OCI-LY1 (cell line): Measurements from ENCODE around the gene CD247.

ENCODE experiments used
- H2AFZ ChIP-seq: fragments of 200-600 bp; sonication (generic), shearing (Covaris generic); 2 replicates; pipeline ENCODE4 v1.6.0; 2014; ENCODE audit warnings: antibody characterized with exemption, mild to moderate bottlenecking, low read length
- H3F3A ChIP-seq: fragments of 200-600 bp; sonication (generic), shearing (Covaris generic); 2 replicates; pipeline ENCODE4 v1.6.0; 2014; ENCODE audit warnings: mild to moderate bottlenecking, antibody characterized with exemption, low read length, moderate library complexity; ENCODE audit not compliant: insufficient read depth
- H3K27ac ChIP-seq: fragments of 200-600 bp; sonication (generic); 2 replicates; pipeline ENCODE4 v1.5.1; 2014; ENCODE audit warnings: low read length, mixed run types, mild to moderate bottlenecking, low read depth; ENCODE audit not compliant: poor library complexity, severe bottlenecking
- H3K27me3 ChIP-seq: fragments of 200-600 bp; sonication (generic); 2 replicates; pipeline ENCODE4 v1.6.0; 2014; ENCODE audit warnings: antibody characterized with exemption, mild to moderate bottlenecking, low read length, moderate library complexity; ENCODE audit not compliant: insufficient read depth
- H3K36me3 ChIP-seq: fragments of 200-600 bp; sonication (generic); 2 replicates; pipeline ENCODE4 v1.6.1; 2014; ENCODE audit warnings: mild to moderate bottlenecking, antibody characterized with exemption, low read length, moderate library complexity, mixed read lengths; ENCODE audit not compliant: insufficient read depth
- H3K4me1 ChIP-seq: fragments of 200-600 bp; sonication (generic); 2 replicates; pipeline ENCODE4 v1.5.1; 2014; ENCODE audit warnings: mild to moderate bottlenecking, low read length, moderate library complexity; ENCODE audit not compliant: insufficient read depth, severe bottlenecking
- H3K4me2 ChIP-seq: fragments of 200-600 bp; sonication (generic), shearing (Covaris generic); 2 replicates; pipeline ENCODE4 v1.6.1; 2014; ENCODE audit warnings: low read length
- H3K4me3 ChIP-seq: fragments of 200-600 bp; sonication (generic); 2 replicates; pipeline ENCODE4 v1.5.1; 2014; ENCODE audit warnings: low read length, low read depth, mild to moderate bottlenecking, mixed read lengths; ENCODE audit not compliant: poor library complexity, severe bottlenecking
- H3K79me2 ChIP-seq: fragments of 200-600 bp; shearing (Covaris generic); 2 replicates; pipeline ENCODE4 v1.6.1; 2016; ENCODE audit warnings: mixed run types, low read length, mixed read lengths; ENCODE audit not compliant: insufficient read depth
- H3K9ac ChIP-seq: fragments of 200-600 bp; sonication (generic), shearing (Covaris generic); 2 replicates; pipeline ENCODE4 v1.6.1; 2014; ENCODE audit warnings: mild to moderate bottlenecking, low read length, mixed read lengths
- H3K9me2 ChIP-seq: fragments of 200-600 bp; sonication (generic), shearing (Covaris generic); 2 replicates; pipeline ENCODE4 v1.6.1; 2014; ENCODE audit warnings: low read depth, mild to moderate bottlenecking, low read length, mixed read lengths
- H3K9me3 ChIP-seq: fragments of 200-600 bp; shearing (Covaris generic); 2 replicates; pipeline ENCODE4 v1.6.1; 2014; ENCODE audit warnings: low read length, mixed read lengths
- H4K20me1 ChIP-seq: fragments of 200-600 bp; sonication (generic), shearing (Covaris generic); 2 replicates; pipeline ENCODE4 v1.6.0; 2016; ENCODE audit warnings: mild to moderate bottlenecking, low read length; ENCODE audit not compliant: insufficient read depth
- CTCF ChIP-seq: fragments of 200-600 bp; sonication (generic), shearing (Covaris generic); IDR thresholded peaks from 2 replicates; pipeline ENCODE4 v1.5.1; 2017; ENCODE audit warnings: mild to moderate bottlenecking, antibody characterized with exemption, low read length, moderate library complexity, mixed read lengths
- EZH2 ChIP-seq: fragments of 200-600 bp; sonication (generic), shearing (Covaris generic); IDR thresholded peaks from 2 replicates; pipeline ENCODE4 v1.8.0; 2017; ENCODE audit warnings: borderline replicate concordance, mixed run types, mild to moderate bottlenecking, antibody characterized with exemption, low read length, moderate library complexity, mixed read lengths

Gene CD247

GRCh38 chr1:167524651-167525050, 6.3 kb upstream of the CD247 start:
- Histone ChIP-seq H3K27ac (no peak overlapping the region), H3K9ac (no peak overlapping the region), H2AFZ (no peak overlapping the region), H4K20me1 (no peaks in the 10 kb centered on the region), H3K4me1 (no peaks in the 10 kb centered on the region), H3K27me3 (no peaks in the 10 kb centered on the region), H3K9me2 (no peaks in the 10 kb centered on the region), H3F3A (no peaks in the 10 kb centered on the region), H3K4me2 (no peak overlapping the region), H3K4me3 (no peak overlapping the region), H3K9me3 (peaks cover 14% of the 10 kb centered on the region; the same call in 1 of the 2 replicates), H3K79me2 (no peaks in the 10 kb centered on the region), H3K36me3 (no peaks in the 10 kb centered on the region; the same call in 1 of the 2 replicates)
- TF ChIP-seq CTCF (no peak), EZH2 (no peak)

GRCh38 chr1:167522246-167522645, 3.9 kb upstream of the CD247 start:
- Histone ChIP-seq H3K9ac (no peak overlapping the region), H3K9me3 (peaks cover 14% of the 10 kb centered on the region; the same call in 1 of the 2 replicates), H3K4me2 (no peak overlapping the region), H4K20me1 (no peaks in the 10 kb centered on the region), H3K36me3 (no peaks in the 10 kb centered on the region; the same call in 1 of the 2 replicates), H3K79me2 (no peaks in the 10 kb centered on the region), H2AFZ (no peak overlapping the region), H3K27me3 (no peaks in the 10 kb centered on the region), H3K4me1 (peaks cover 16% of the 10 kb centered on the region), H3F3A (no peaks in the 10 kb centered on the region), H3K9me2 (no peaks in the 10 kb centered on the region), H3K27ac (no peak overlapping the region), H3K4me3 (no peak overlapping the region)
- TF ChIP-seq CTCF (no peak), EZH2 (no peak)

GRCh38 chr1:167520711-167521206, 2.4 kb upstream of the CD247 start:
- Histone ChIP-seq H3K9me2 (no peaks in the 10 kb centered on the region), H3K27ac (no peak overlapping the region), H3K9ac (no peak overlapping the region), H3K4me3 (no peak overlapping the region), H3K79me2 (no peaks in the 10 kb centered on the region), H3K9me3 (peaks cover 14% of the 10 kb centered on the region; the same call in 1 of the 2 replicates), H4K20me1 (no peaks in the 10 kb centered on the region), H3F3A (no peaks in the 10 kb centered on the region), H2AFZ (no peak overlapping the region), H3K36me3 (no peaks in the 10 kb centered on the region; the same call in 1 of the 2 replicates), H3K4me2 (no peak overlapping the region), H3K4me1 (peaks cover 30% of the 10 kb centered on the region), H3K27me3 (no peaks in the 10 kb centered on the region)
- TF ChIP-seq EZH2 (no peak), CTCF (peak; percentile 49)
